CD4-positive, CD25-positive, alpha-beta regulatory T cell (primary cell): ENCODE data around the gene RNF223. TPM values are rescaled to one million over a fixed set of nuclear protein-coding genes. Genes with fewer than 3 reads are reported as not detected.

Experiments used
- ATAC-seq, 2 donors: fragments of 150-1000 bp; cut with Tn5 transposase; one replicate each; pipeline ENCODE4 v1.10.0; 2021; ENCODE audit warnings: low read depth in 2 of 2, moderate number of reproducible peaks in 2 of 2, moderate library complexity in 1 of 2
- DNase-seq, 3 donors: peaks; one replicate each; pipeline versions ENCODE4 v3.0.0 to v3.0.0-alpha.2; 2012 to 2022; ENCODE audit warnings: mixed read lengths in 1 of 3
- H3K27ac ChIP-seq: one replicate; pipeline ENCODE4 v1.7.0; 2013; ENCODE audit warnings: mild to moderate bottlenecking, low read length; ENCODE audit not compliant: insufficient read depth, poor library complexity, severe bottlenecking
- H3K27me3 ChIP-seq: one replicate; pipeline ENCODE4 v1.7.0; 2013; ENCODE audit warnings: low read length; ENCODE audit not compliant: control insufficient read depth, insufficient read depth
- H3K36me3 ChIP-seq: one replicate; pipeline ENCODE4 v1.7.0; 2013; ENCODE audit warnings: mild to moderate bottlenecking, low read length, moderate library complexity; ENCODE audit not compliant: control insufficient read depth, insufficient read depth
- H3K4me1 ChIP-seq: 2 replicates; pipeline ENCODE4 v1.7.0; 2013; ENCODE audit warnings: mild to moderate bottlenecking, low read length; ENCODE audit not compliant: insufficient read depth, control insufficient read depth, poor library complexity, severe bottlenecking
- H3K4me3 ChIP-seq: one replicate; pipeline ENCODE4 v1.7.0; 2013; ENCODE audit warnings: low read depth, mild to moderate bottlenecking, low read length, moderate library complexity
- H3K9me3 ChIP-seq, 2 experiments: 1 replicate in 1 of 2; 2 replicates in 1 of 2; pipeline ENCODE4 v1.7.0; 2013; ENCODE audit warnings: low read length in 2 of 2, mild to moderate bottlenecking in 1 of 2, moderate library complexity in 1 of 2; ENCODE audit not compliant: control insufficient read depth in 2 of 2
- H3K27ac Mint-ChIP-seq, 3 donors: one replicate each; pipeline ENCODE4 v1.8.0; 2020 to 2022; ENCODE audit warnings: mild to moderate bottlenecking in 3 of 3, mixed read lengths in 3 of 3, moderate library complexity in 2 of 3
- H3K27me3 Mint-ChIP-seq: one replicate; pipeline ENCODE4 v1.8.0; 2022; ENCODE audit warnings: mild to moderate bottlenecking, mixed read lengths
- H3K36me3 Mint-ChIP-seq: one replicate; pipeline ENCODE4 v1.8.0; 2020; ENCODE audit warnings: mixed read lengths
- H3K4me1 Mint-ChIP-seq, 4 donors: one replicate each; pipeline ENCODE4 v1.8.0; 2020 to 2022; ENCODE audit warnings: mixed read lengths in 4 of 4, mild to moderate bottlenecking in 1 of 4
- H3K4me3 Mint-ChIP-seq, 4 donors: one replicate each; pipeline ENCODE4 v1.8.0; 2020 to 2022; ENCODE audit warnings: mild to moderate bottlenecking in 4 of 4, mixed read lengths in 4 of 4, moderate library complexity in 3 of 4
- H3K9me3 Mint-ChIP-seq, 7 donors: one replicate each; pipeline ENCODE4 v1.8.0; 2020 to 2022; ENCODE audit warnings: mixed read lengths in 7 of 7, mild to moderate bottlenecking in 3 of 7, moderate library complexity in 2 of 7
- polyA plus RNA-seq, 4 donors: library from polyadenylated mRNA; unstranded; fragments of 300-500 nt; fragmentation: Illumina TruSeq; gene quantifications; one replicate each; pipeline ENCODE4 v1.2.3, GENCODE V29; 2021
- total RNA-seq: library from RNA; stranded (reverse); gene quantifications from one replicate; pipeline ENCODE4 v1.2.3, GENCODE V29; 2022

RNF223 gene
- total and polyA plus RNA-seq, 5 donors from 2014 or later, result not detected

GRCh38 chr1:1039145-1039910 is 34.8 kb downstream of the RNF223 start:
- no peak for DNase-seq
- H3K36me3 Mint-ChIP-seq, result no peaks in the 10 kb centered on the region

GRCh38 chr1:1038694-1039093 is 35.4 kb downstream of the RNF223 start:
- ATAC-seq, result no peak
- Mint-ChIP-seq H3K27ac (peak overlapping the region in 1 of 3 donors; percentile 62), H3K4me3 (peak overlapping the region in 1 of 4 donors; percentile 39), H3K9me3 (peaks cover 0 to 2% (median 0%) of the 10 kb centered on the region in 7 donors), H3K27me3 (peaks cover 26% of the 10 kb centered on the region), H3K4me1 (peaks cover 0 to 23% (median 8%) of the 10 kb centered on the region in 4 donors), H3K36me3 (no peaks in the 10 kb centered on the region)
- H3K4me3 ChIP-seq, result no peak overlapping the region
- no peaks in the 10 kb centered on the region for H3K36me3 ChIP-seq
- no peak for DNase-seq
- no peaks in the 10 kb centered on the region for H3K27me3 ChIP-seq
- H3K4me1 ChIP-seq, result peaks cover 26% of the 10 kb centered on the region
- H3K9me3 ChIP-seq, result no peaks in the 10 kb centered on the region
- no peak overlapping the region for H3K27ac ChIP-seq

More at GRCh38 chr1:1039145-1039910, 34.8 kb downstream of the RNF223 start:
- Histone ChIP-seq H3K27ac (no peak overlapping the region), H3K27me3 (no peaks in the 10 kb centered on the region), H3K4me3 (no peak overlapping the region), H3K4me1 (peaks cover 19% of the 10 kb centered on the region), H3K36me3 (no peaks in the 10 kb centered on the region), H3K9me3 (no peaks in the 10 kb centered on the region)
- ATAC-seq, result no peak
- Mint-ChIP-seq H3K4me3 (peak overlapping the region; percentile 53 to 81 (median 68)), H3K27me3 (peaks cover 26% of the 10 kb centered on the region), H3K9me3 (peaks cover 0 to 2% (median 0%) of the 10 kb centered on the region in 7 donors), H3K27ac (no peak overlapping the region), H3K4me1 (peaks cover 0 to 23% (median 8%) of the 10 kb centered on the region in 4 donors)

GRCh38 chr1:1037366-1038327 is 36.5 kb downstream of the RNF223 start:
- Histone ChIP-seq H3K27me3 (no peaks in the 10 kb centered on the region), H3K36me3 (no peaks in the 10 kb centered on the region), H3K4me3 (no peak overlapping the region), H3K27ac (no peak overlapping the region), H3K9me3 (no peaks in the 10 kb centered on the region), H3K4me1 (peaks cover 35% of the 10 kb centered on the region)
- Mint-ChIP-seq H3K36me3 (no peaks in the 10 kb centered on the region), H3K4me1 (peaks cover 0 to 20% (median 8%) of the 10 kb centered on the region in 4 donors), H3K9me3 (peaks cover 0 to 2% (median 0%) of the 10 kb centered on the region in 7 donors), H3K27me3 (peaks cover 27% of the 10 kb centered on the region), H3K4me3 (no peak overlapping the region), H3K27ac (peak overlapping the region in 1 of 3 donors; percentile 5)
- DNase-seq, result no peak
- ATAC-seq, result no peak

GRCh38 chr1:1035291-1035943 is 38.7 kb downstream of the RNF223 start:
- H3K4me3 ChIP-seq, result no peak overlapping the region
- H3K27me3 ChIP-seq, result no peaks in the 10 kb centered on the region
- Mint-ChIP-seq H3K27ac (peak overlapping the region in 1 of 3 donors; percentile 71), H3K36me3 (no peaks in the 10 kb centered on the region), H3K9me3 (peaks cover 0 to 2% (median 0%) of the 10 kb centered on the region in 7 donors), H3K4me3 (peak overlapping the region in 1 of 4 donors; percentile 9), H3K4me1 (peaks cover 0 to 26% (median 11%) of the 10 kb centered on the region in 4 donors), H3K27me3 (peaks cover 35% of the 10 kb centered on the region)
- no peaks in the 10 kb centered on the region for H3K36me3 ChIP-seq
- no peaks in the 10 kb centered on the region for H3K9me3 ChIP-seq
- no peak overlapping the region for H3K27ac ChIP-seq
- ATAC-seq (no peak), DNase-seq (no peak)
- peaks cover 38% of the 10 kb centered on the region for H3K4me1 ChIP-seq

- Histone ChIP-seq H3K4me3 (no peak overlapping the region), H3K4me1 (peaks cover 28% of the 10 kb centered on the region), H3K27me3 (no peaks in the 10 kb centered on the region), H3K36me3 (no peaks in the 10 kb centered on the region), H3K27ac (no peak overlapping the region), H3K9me3 (no peaks in the 10 kb centered on the region)
- DNase-seq (no peak), ATAC-seq (no peak)
- Mint-ChIP-seq H3K27ac (no peak overlapping the region), H3K4me1 (peaks cover 0 to 19% (median 8%) of the 10 kb centered on the region in 4 donors), H3K27me3 (peaks cover 35% of the 10 kb centered on the region), H3K36me3 (no peaks in the 10 kb centered on the region), H3K9me3 (no peaks in the 10 kb centered on the region), H3K4me3 (peak overlapping the region in 3 of 4 donors; percentile 26 to 85 (median 75))
Measured at GRCh38 chr1:1034439-1034781, 39.7 kb downstream of the RNF223 start.

- no peak overlapping the region for H3K27ac Mint-ChIP-seq
- H3K27me3 Mint-ChIP-seq, result peaks cover 33% of the 10 kb centered on the region
- H3K4me1 ChIP-seq, result peaks cover 23% of the 10 kb centered on the region
- DNase-seq (no peak), ATAC-seq (no peak)
- H3K9me3 ChIP-seq, result no peaks in the 10 kb centered on the region
- H3K27me3 ChIP-seq, result no peaks in the 10 kb centered on the region
- H3K4me3 Mint-ChIP-seq, result peak overlapping the region in 2 of 4 donors; percentile 22 to 56
- H3K36me3 Mint-ChIP-seq, result no peaks in the 10 kb centered on the region
- H3K36me3 ChIP-seq, result no peaks in the 10 kb centered on the region
- no peaks in the 10 kb centered on the region for H3K9me3 Mint-ChIP-seq
- H3K27ac ChIP-seq, result no peak overlapping the region
- H3K4me3 ChIP-seq, result no peak overlapping the region
- peaks cover 0 to 14% (median 6%) of the 10 kb centered on the region in 4 donors for H3K4me1 Mint-ChIP-seq
Measured at GRCh38 chr1:1033731-1034438, 40.2 kb downstream of the RNF223 start.
